Muscle of back (tissue), 13 donors: ENCODE results near the gene UGT2A1. TPM values are rescaled to one million over a fixed set of nuclear protein-coding genes. Genes with fewer than 3 reads are reported as not detected.
"Not testable (repeated sequence)": the region's sequence is repeated elsewhere in the genome, so short reads cannot be mapped to it uniquely, and the experiment has no call there.

Experiments
- DNase-seq, 3 donors: peaks; one replicate each; pipeline versions ENCODE4 v3.0.0 to v3.0.0-alpha.2; 2013
- long read RNA-seq, 9 donors: transcript quantifications; one replicate each; lab custom pipeline, GENCODE V29; 2026
- polyA plus RNA-seq, 10 donors: library from polyadenylated mRNA; unstranded; fragments of 120-200 nt; gene quantifications; one replicate each; pipeline ENCODE4 v1.2.1, GENCODE V29; 2013; ENCODE audit not compliant: insufficient read length in 10 of 10

UGT2A1 gene
- polyA plus RNA-seq = under 1 TPM in 6 of 10 donors, not detected in 4; 0.07 to 0.54 (median 0.18) TPM
- long read RNA-seq, donor 1 = 0 reads
- long read RNA-seq, donor 2 = 0 reads
- long read RNA-seq, donor 3 = 0 reads
- long read RNA-seq, donor 4 = 0 reads
- long read RNA-seq, donor 5 = 0 reads
- long read RNA-seq, donor 6 = 0 reads
- long read RNA-seq, donor 7 = 0 reads
- long read RNA-seq, donor 8 = 0 reads
- long read RNA-seq, donor 9 = 0 reads

DNA sequence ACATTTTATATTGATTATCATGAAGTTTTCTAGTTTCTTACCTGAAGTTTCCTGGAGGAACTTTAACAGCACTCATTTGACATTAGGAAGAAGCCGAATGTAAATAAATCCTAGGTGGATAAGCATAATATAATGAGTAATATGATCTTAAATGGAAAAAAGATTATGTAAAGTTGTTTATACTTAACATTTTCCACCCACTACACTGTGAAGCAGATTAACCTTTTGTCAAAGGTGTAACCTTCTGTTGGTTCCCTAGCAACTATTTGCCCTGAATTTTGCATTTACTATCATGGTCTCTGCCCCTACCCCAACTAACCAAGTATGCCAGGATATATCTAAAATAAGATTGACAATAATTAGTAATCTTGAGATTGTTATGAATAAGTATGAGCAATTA is at the start of gene UGT2A1:
UGT2A1 (minus strand) TSS at position 101 of the 400 bp plus-strand sequence. CDS start 5,603 bp downstream, outside the sequence.
- no peak for DNase-seq

DNA sequence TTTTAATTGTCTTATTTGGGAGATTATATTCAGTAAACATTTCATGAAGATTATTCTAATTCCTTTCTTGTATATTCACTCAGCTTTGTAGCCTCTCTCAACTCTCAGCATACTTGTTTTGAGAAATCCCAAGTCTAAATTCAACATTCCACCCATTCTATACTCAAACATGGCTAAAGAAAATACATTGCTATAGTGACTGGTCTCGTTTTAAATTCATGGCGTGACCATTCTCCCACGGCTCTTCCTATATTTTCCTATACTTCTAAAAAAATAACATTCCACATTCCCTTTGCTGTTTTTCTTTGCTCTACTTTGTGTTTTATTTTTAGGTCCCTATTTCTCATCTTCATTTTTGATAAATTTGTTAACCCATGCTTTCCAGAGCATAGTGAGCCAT is 49.2 kb upstream of the UGT2A1 start:
- no peak for DNase-seq

DNA sequence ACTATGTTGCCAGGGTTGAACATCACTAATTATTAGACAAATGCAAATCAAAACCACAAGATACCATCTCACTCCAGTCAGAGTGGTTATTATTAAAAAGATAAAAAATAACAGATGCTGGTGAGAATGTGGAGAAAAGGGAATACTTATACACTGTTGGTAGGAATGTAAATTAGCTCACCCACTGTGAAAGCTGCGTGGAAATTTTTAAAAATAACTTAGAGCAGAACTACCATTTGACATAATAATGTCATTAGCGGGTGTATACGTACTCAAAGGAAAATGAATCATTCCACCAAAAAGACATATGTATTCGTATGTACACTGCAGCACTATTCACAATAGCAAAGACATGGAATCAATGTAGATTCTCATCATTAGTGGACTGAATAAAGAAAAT is 48.6 kb upstream of the UGT2A1 start:
- no peak for DNase-seq

DNA sequence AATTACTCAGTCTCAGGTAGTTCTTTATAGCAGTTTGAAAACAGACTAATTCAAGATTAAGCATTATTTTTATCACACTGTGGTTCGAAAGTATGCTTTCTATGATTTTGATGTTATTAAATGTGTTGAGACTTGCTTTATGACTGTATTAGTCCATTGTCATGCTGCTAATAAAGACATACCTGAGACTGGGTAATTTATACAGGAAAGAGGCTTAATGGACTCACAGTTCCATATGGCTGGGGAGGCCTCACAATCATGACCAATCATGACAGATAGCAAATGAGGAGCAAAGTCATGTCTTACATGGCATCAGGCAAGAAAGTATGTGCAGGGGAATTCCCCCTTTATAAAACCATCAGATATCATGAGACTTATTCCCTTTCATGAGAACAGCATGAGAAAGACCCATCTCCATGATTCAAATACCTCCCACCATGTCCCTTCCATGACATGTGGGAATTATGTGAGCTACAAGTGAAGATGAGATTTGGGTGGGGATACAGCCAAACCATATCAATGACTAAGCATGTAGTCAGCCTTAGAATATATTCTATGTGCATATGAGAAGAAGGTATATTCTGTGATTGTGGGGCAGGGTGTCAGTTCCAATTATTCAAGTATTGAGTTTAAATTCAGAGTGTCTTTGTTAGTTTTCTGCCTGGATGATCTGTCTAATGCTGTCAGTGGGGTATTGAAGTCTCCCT is 44.6 kb upstream of the UGT2A1 start:
- DNase-seq = no peak

DNA sequence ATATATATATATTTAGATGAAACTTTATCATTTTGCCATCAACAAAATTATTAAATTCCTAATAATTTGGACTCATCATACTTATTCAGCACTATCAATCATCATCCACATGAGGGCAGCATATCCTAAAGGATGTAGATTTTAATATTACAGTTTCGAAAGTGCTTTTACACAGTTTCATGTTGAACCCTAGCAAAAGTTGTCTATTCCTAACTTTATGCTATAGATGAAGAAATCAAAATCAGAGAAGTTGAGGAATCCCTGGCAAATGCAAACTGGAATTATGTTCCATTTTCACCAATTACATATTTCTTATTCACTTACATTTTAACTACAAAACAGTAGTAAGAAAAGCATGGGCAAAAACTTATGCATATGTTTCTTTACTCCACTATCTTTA is 36.6 kb upstream of the UGT2A1 start:
- peak; percentile 50 to 75 (median 51) for DNase-seq

DNA sequence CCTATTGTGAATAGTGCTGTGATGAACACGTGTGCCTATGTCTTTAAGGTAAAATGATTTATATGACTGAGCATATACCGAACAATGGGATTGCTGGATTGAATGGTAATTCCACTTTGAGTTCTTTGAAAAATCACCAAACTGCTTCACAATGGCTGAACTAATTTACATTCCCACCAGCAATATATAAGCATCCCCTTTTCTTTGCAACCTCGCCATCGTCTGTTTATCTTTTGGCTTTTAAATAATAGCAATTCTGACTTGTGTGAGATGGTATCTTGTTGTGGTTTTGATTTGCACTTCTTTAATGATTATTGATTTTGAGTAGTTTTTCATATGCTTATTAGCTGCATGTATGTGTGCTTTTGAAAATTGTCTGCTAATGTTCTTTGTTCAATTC is 31.8 kb upstream of the UGT2A1 start:
- no peak for DNase-seq

DNA sequence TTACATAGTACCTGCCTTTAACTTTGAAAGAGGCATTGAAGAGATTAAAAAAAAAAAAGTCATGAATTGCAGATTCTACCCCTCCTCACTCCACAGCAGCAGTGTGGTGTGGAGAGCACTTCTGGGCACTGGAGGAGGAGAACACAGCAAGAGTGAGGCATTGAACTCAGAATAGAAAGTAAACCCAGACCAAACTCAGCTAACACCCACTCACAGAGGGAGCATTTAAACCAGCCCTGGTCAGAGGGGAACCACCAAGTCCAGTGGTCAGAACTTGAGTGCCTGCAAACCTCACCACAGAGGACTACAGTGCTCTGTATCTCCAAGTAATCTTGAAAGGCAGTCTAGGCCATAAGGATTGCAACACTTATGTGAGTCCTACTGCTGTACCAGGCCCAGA is 15.6 kb upstream of the UGT2A1 start:
- no peak for DNase-seq

DNA sequence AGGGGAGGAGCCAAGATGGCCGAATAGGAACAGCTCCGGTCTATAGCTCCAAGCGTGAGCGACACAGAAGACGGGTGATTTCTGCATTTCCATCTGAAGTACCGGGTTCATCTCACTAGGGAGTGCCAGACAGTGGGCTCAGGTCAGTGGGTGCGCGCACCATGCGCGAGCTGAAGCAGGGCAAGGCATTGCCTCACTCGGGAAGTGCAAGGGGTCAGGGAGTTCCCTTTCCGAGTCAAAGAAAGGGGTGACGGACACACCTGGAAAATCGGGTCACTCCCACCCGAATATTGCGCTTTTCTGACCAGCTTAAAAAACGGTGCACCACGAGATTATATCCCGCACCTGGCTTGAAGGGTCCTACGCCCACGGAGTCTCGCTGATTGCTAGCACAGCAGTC is 11.0 kb upstream of the UGT2A1 start:
- not testable (repeated sequence) for DNase-seq

DNA sequence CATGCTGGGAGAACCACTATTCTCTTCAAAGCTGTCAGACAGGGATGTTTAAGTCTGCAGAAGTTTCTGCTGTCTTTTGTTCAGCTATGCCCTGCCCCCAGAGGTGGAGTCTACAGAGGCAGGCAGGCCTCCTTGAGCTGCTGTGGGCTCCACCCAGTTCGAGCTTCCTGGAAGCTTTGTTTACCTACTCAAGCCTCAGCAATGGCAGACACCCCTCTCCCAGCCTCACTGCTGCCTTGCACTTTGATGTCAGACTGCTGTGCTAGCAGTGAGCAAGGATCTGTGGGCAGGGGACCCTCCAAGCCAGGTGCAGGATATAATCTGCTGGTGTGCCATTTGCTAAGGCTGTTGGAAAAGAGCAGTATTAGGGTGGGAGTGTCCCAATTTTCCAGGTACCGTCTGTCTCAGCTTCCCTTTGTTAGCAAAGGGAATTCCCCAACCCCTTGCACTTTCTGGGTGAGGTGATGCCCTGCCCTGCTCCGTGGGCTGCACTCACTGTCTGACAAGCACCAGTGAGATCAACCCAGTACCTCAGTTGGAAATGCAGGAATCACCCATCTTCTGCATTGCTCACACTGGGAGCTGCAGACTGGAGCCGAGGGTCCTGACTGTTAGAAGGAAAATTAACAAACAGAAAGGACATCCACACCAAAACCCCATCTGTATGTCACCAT is 8.2 kb upstream of the UGT2A1 start:
- not testable (repeated sequence) for DNase-seq

DNA sequence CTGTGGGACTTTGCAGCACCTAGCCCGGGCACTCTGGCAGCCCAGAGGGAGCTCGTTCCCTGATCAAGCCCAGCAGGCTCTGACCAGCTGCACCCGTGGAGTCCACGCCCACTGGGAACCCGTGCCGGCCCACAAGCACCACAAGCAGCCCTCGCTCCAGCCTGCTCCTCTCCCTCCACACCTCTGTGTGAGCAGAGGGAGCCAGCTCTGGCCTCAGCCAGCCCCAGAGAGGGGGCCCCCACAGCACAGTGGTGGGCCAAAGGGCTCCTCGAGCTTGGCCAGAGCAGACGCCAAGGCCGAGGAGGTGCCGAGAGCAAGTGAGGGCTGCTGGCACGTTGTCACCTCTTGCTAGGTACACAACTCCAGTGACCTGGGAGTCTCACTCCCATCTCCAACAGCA is 5.1 kb upstream of the UGT2A1 start:
- DNase-seq = no peak

DNA sequence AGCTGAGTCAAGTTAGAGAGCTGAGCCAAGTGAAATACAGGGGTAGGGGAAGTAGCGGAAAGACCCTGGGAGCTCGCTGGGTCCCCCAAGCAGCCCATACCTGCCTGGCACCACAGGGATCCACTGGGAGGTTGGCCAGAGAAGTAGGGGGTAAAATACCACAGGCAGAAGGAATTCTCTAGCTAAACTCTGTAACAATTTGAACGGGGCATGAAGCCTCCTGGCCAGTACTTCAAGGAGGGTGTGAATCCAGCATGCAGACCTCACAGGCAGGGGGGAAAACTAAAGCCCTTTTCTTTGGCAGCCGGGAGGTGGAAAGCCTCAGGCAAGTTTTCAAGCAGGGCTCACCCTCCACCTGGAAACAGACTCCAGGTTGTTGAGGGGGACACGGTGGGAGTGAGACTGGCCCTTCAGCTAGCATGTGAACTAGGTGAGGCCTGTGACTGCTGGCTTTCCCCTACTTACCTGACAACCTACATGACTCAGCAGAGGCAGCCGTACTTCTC is 3.7 kb upstream of the UGT2A1 start:
- peak in 1 of 3 donors; percentile 3 for DNase-seq

DNA sequence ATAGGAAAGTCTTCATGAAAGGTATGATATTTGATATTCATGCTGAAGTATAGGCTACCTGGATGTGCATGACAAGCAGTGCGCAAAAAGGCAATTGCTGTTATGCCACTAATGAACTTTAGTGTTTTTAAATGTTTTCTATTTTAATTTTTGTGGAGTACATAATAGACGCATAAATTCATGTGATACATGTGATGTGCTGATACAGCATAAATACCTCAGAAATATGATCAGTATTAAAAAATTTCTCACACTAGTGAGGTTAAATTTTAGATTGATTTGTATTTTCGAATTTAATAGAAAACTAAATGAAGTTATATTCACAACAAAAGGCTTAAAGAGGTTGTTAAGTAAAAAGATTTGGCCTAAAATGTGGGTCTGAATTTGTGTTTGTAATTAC is 2.2 kb downstream of the UGT2A1 start:
- no peak for DNase-seq

DNA sequence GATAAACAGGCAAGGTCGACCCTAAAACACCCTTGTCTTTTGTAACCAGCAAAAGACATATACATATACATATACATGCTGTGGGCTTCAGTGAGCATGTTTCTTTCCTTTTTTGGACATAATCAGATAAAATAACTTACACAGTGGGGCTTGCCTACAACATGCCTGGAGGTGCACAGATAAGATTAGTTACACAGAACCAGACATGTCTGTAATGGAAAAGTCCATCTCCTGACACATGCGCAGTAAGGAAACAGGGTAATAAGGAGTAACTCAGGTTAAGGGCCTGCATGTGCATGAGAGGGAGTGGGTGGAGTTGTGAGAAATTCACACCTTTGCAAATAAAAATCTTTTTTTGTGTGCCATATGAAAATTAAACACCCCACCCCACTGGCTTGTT is 3.4 kb downstream of the UGT2A1 start:
- no peak for DNase-seq

DNA sequence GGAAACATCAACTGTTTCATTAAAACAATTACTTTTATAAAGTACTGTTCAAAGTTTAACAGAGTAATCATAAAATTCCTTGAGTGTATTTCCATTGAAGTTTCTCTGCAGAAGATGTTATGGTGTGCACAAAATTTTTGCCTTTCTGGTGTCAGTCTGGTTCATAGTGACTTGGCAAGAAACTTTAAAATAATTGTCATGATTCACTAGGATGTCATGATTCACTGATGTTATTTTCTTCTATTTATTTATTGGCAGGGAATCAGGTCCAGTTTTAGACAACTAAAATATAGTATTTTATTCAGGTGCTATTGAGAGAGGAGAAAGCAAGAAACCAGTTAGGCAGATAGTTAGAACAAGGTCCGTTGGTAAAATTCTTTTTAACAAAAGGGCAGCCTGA is 3.8 kb downstream of the UGT2A1 start:
- no peak for DNase-seq

DNA sequence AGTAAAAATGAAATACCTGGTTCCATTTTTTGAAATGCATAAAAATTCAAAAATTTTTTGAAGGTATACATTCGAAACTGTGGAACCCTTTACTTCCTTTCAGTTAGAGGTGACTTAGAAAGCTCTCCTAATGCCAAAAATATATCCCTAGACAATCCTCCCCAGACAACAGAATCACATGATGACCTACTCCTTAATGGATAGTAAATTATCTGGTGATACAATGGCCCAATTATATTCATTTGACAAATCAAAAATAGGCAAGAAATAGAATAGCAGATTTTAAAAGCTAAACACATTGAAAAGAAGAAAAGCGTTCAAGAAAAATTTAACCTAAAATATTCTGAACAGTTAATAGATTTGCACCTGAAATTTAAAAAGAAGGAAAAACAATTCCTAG is 10.1 kb downstream of the UGT2A1 start:
- no peak for DNase-seq

DNA sequence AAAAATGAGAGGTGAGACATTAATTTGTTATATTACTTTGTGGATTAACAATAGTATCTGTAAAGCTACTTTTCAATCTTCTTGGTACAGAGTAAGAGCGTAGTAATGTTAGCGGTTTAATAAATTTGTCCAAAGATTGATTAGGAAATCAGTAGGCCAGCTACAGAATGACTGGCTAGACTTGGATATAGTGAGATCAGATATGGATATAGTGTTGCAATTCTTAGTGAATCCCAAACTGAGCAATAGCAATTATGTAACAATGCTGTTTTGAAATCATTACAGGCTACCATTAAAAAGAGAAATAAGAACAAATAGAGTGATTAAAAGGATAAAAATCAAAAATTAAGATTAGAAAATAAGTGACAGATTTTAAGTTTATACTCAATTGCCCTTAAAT is 12.8 kb downstream of the UGT2A1 start:
- DNase-seq = no peak

DNA sequence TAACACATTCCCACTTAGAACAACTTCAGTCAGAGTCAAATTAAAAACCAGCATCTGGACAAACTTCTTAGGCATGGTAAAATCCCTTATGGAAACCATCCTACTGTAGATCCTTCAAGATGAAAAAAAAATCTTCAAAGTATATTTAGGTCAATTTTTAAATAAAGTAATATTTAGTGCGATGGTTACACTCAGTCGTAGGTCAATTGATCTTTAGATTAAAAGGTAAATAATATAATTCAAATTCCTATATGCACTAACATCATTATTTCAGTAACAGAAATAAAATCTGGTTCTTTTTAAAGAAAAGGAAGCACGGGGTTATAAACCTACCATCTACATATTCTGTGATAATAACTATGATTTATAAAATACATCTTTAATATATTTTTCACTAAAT is 13.5 kb downstream of the UGT2A1 start, which contains the start of gene UGT2A2:
UGT2A2 (minus strand) TSS at position 101 of the 400 bp plus-strand sequence; CDS start at position 99, 2 bp downstream.
- no peak for DNase-seq

DNA sequence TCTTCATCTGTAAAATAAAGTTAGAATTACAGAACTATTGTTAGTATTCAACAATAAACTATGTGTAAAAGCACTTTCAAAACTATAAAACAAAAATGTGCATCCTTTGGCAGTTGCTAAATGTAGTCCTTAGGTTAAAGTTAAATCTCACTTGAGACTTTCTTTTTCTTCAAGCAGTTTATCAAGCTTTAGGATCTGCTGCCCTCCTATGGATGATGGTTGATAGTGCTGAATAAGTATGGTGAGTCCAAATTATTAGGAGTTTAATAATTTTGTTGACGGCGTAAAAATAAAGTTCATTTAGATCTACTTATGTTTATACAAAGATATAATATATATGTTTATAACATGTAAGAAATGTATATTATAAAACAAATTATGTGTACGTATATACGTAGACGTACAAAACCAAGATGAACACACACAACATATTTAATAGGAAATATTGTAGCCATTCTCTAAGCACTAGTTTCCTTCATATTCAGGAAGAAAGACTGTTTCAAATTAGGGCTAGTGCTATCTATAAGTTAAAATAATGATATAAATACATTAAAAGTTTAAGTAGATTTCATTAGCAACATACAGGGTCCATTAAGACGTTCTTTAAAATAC is 35.9 kb downstream of the UGT2A1 start:
- DNase-seq = peak; percentile 30 to 58 (median 30)

DNA sequence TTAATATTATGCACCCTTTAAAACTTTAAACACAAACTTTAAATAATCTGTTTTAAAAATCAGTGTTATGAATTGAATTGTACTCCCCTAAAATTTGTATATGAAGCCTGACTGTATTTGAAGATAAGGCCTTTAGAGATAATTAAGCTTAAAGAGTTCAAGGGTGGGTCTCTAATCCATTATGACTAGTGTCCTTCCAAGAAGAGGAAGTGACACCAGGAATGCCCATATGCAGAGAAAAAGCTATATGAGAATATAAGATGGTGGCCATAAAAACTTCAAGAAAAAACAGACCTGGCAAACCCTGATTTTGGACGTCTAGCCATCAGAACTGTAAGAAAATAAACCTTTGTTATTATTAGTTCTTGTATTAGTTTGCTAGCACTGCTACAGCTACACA is 42.6 kb downstream of the UGT2A1 start:
- no peak for DNase-seq

DNA sequence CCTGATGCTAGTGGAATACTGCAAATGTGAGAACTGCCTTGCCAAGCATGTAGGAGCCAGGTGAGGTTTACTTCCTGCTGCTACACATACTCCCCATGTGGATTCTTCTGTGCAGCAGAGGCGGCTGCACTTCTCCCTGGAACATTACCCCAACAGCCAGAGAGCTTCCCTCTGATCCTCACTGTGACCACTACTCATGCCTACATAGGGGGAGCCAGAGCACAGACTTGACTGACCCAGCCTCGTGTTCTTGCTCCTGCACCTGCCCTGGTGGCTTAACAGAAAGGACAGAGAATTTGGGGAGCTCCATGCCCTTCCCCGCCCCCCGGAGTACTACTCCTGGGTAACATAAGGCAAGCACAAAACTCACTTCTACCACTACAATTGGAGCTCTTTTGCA is 52.0 kb downstream of the UGT2A1 start:
- no peak for DNase-seq

DNA sequence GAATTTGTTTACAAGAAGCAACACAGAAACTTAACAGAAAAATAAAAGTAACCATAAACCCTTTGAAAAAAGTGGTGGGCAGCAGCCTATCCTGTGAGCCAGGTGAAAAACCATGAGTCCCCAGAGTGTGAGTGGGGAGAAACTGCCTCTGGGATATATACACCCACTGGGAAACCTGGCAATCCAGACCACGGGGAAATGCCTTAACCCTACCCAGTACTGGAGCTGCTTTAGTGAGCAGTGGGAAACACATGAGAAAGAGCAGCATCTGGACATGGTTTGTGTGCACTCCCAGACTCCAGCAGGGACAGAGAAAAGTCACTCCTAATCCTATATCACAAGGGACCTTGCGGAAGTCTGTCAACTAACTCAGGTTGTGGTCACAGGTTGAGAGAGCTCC is 53.0 kb downstream of the UGT2A1 start:
- DNase-seq = no peak

DNA sequence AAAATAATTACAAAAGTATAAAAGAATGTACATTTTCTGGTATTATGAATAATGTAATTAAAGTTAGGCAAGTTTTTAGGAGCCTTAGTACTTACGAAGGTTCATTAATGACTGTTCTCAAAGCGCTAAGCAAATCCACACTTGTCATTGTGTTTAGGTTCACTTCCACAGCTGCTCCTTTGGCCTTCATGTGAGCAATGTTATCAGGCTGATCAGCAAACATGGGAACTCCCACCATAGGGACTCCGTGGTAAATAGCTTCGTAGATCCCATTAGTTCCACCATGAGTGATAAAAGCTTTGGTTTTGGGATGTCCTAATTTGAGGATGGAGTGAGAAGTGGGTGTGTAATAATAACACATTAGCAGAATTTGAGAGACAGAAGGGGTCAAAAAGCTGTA is 58.7 kb downstream of the UGT2A1 start:
- no peak for DNase-seq
